HEK293T (cell line): Measurements from ENCODE around the gene PHF14.

Experiments used
- ARNT ChIP-seq: fragments of 450-650 bp; IDR thresholded peaks from 2 replicates; pipeline ENCODE4 v1.6.1; 2017; ENCODE audit warnings: mild to moderate bottlenecking
- BHLHE40 ChIP-seq: fragments of 450-650 bp; IDR thresholded peaks from 2 replicates; pipeline ENCODE4 v1.6.1; 2016; ENCODE audit warnings: mild to moderate bottlenecking, moderate library complexity, borderline replicate concordance
- CTBP1 ChIP-seq: fragments of 450-650 bp; IDR thresholded peaks from 2 replicates; pipeline ENCODE4 v1.6.1; 2016; ENCODE audit warnings: borderline replicate concordance
- FOXA1 ChIP-seq: fragments of 450-650 bp; IDR thresholded peaks from 2 replicates; pipeline ENCODE4 v1.6.1; 2016; ENCODE audit warnings: mild to moderate bottlenecking
- FOXK2 ChIP-seq: fragments of 450-650 bp; IDR thresholded peaks from 2 replicates; pipeline ENCODE4 v1.6.1; 2016; ENCODE audit warnings: mild to moderate bottlenecking
- FOXM1 ChIP-seq: fragments of 450-650 bp; IDR thresholded peaks from 2 replicates; pipeline ENCODE4 v1.6.1; 2017; ENCODE audit warnings: mild to moderate bottlenecking, borderline replicate concordance
- HDGF ChIP-seq: fragments of 450-650 bp; IDR thresholded peaks from 2 replicates; pipeline ENCODE4 v1.6.1; 2017; ENCODE audit warnings: antibody characterized with exemption, borderline replicate concordance
- L3MBTL2 ChIP-seq: fragments of 450-650 bp; conservative IDR thresholded peaks from 2 replicates; pipeline ENCODE4 v1.6.1; 2016; ENCODE audit warnings: mild to moderate bottlenecking
- NFRKB ChIP-seq: fragments of 450-650 bp; IDR thresholded peaks from 2 replicates; pipeline ENCODE4 v1.6.1; 2016; ENCODE audit warnings: mild to moderate bottlenecking, moderate library complexity
- SP1 ChIP-seq: fragments of 450-650 bp; IDR thresholded peaks from 2 replicates; pipeline ENCODE4 v1.6.1; 2017
- SUZ12 ChIP-seq: fragments of 450-650 bp; IDR thresholded peaks from 2 replicates; pipeline ENCODE4 v1.6.1; 2016; ENCODE audit warnings: mild to moderate bottlenecking
- TARDBP ChIP-seq: fragments of 450-650 bp; IDR thresholded peaks from 2 replicates; pipeline ENCODE4 v1.6.1; 2016
- ZNF384 ChIP-seq: fragments of 450-650 bp; IDR thresholded peaks from 2 replicates; pipeline ENCODE4 v1.6.1; 2016

GRCh38 chr7:11082552-11083213 is 109.0 kb downstream of the PHF14 start:
- TF ChIP-seq FOXA1, result no peak
- TF ChIP-seq SUZ12, result no peak
- TF ChIP-seq BHLHE40, result no peak
- no peak for TF ChIP-seq SP1
- TF ChIP-seq ZNF384, result no peak
- TF ChIP-seq L3MBTL2, result no peak
- no peak for TF ChIP-seq ARNT
- TF ChIP-seq FOXM1, result no peak
- no peak for TF ChIP-seq NFRKB
- no peak for TF ChIP-seq TARDBP
- no peak for TF ChIP-seq HDGF
- TF ChIP-seq CTBP1, result no peak
- no peak for TF ChIP-seq FOXK2
